ENCODE data around the gene RAG2. TPM values are rescaled to one million over a fixed set of nuclear protein-coding genes. Genes with fewer than 3 reads are reported as not detected.
"Not testable (repeated sequence)": the region's sequence is repeated elsewhere in the genome, so short reads cannot be mapped to it uniquely, and the experiment has no call there.

The RAG2 gene
- total RNA-seq, 1 experiment from 2014 or later, result not detected

DNA sequence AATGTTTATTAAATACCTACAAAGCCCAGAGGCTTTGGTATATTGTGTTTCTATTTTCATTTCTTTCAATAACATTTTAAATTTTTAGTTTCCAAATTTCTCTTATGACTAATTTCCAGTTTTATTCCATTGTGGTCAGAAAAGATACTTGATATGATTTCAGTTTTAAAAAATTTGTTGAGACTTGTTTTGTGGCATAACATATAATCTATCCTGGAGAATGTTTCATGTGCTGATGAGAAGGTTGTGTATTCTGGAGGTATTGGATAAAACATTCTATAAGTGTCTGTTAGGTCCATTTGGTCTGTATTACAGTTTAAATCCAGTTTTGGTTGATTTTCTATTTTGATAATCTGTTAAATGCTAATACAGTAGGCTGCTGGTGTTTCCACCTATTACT, 40.0 kb downstream of the RAG2 start (continued):
- TF ChIP-seq SP1 (IDR thresholded peaks at IDR 0.05; ENCODE audit: low read depth), result no peak
- TF ChIP-seq, protein P1, sequence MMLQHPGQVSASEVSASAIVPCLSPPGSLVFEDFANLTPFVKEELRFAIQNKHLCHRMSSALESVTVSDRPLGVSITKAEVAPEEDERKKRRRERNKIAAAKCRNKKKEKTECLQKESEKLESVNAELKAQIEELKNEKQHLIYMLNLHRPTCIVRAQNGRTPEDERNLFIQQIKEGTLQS (IDR thresholded peaks at IDR 0.05), result no peak

DNA sequence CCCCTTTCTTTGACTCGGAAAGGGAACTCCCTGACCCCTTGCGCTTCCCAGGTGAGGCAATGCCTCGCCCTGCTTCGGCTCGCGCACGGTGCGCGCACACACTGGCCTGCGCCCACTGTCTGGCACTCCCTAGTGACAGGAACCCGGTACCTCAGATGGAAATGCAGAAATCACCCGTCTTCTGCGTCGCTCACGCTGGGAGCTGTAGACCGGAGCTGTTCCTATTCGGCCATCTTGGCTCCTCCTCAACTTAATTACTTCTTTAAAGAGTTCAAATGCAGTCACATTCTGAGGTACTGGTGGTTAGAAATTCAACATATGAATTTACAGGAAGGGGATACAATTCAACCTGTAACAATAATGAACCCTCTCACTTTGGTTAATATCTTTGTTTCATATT, 40.6 kb downstream of the RAG2 start:
- H3K4me3 ChIP-seq (replicated peaks in 1 of 2; ENCODE audit: low read depth in 1 of 2, low read length in 2 of 2); H3K4me2 ChIP-seq (ENCODE audit: low read length); ATAC-seq; CTCF ChIA-PET; H3K27ac ChIP-seq (ENCODE audit: low read depth, low read length); H3K79me2 ChIP-seq (ENCODE audit: insufficient read depth, low read length); H4K20me1 ChIP-seq (ENCODE audit: insufficient read depth); RAD21 ChIA-PET (ENCODE audit: low non-redundant PET in 1 of 2, low total read pairs in 2 of 2, uncharacterized antibody in 2 of 2, unreplicated experiment in 2 of 2); intact Hi-C loops (cut with micrococcal nuclease); BruUV-seq (replicated peaks); H3K9me3 ChIP-seq (ENCODE audit: control insufficient read depth in 1 of 2, insufficient read depth in 1 of 2, low read depth in 1 of 2, low read length in 2 of 2); DNase-seq (ENCODE audit: low read depth, low spot score); H3K4me1 ChIP-seq (ENCODE audit: control insufficient read depth in 1 of 2, insufficient read depth in 2 of 2, low read length in 2 of 2); H2AFZ ChIP-seq (ENCODE audit: low read depth, low read length, poor library complexity, severe bottlenecking); H3K36me3 ChIP-seq (ENCODE audit: control insufficient read depth in 1 of 2, insufficient read depth in 2 of 2, low read length in 2 of 2); POLR2A ChIA-PET; H3K9me2 ChIP-seq (ENCODE audit: insufficient read depth); H3K9ac ChIP-seq (ENCODE audit: low read length): not testable (repeated sequence)
- 0 out of 2 replicates have a peak, but pooled peaks cover 16% of the 10 kb centered on the region for H3K27me3 ChIP-seq (ENCODE audit: insufficient read depth, low read length)

GRCh38 chr11:36550385-36551115, 47.5 kb downstream of the RAG2 start:
- POLR2A ChIA-PET, result no interaction called here
- RAD21 ChIA-PET (ENCODE audit: low non-redundant PET in 1 of 2, low total read pairs in 2 of 2, uncharacterized antibody in 2 of 2, unreplicated experiment in 2 of 2), result no interaction called here

More at GRCh38 chr11:36550385-36551115, 47.5 kb downstream of the RAG2 start:
- CTCF ChIA-PET, result no interaction called here
- Histone ChIP-seq H3K27ac (ENCODE audit: low read depth, low read length) (no peak overlapping the region), H3K9me2 (ENCODE audit: insufficient read depth) (no peaks in the 10 kb centered on the region), H3K4me3 (replicated peaks in 1 of 2; ENCODE audit: low read depth in 1 of 2, low read length in 2 of 2) (no peak overlapping the region), H4K20me1 (ENCODE audit: insufficient read depth) (no peaks in the 10 kb centered on the region), H3K79me2 (ENCODE audit: insufficient read depth, low read length) (no peaks in the 10 kb centered on the region), H3K4me2 (ENCODE audit: low read length) (no peak overlapping the region), H3K36me3 (ENCODE audit: control insufficient read depth in 1 of 2, insufficient read depth in 2 of 2, low read length in 2 of 2) (no peaks in the 10 kb centered on the region), H3K9ac (ENCODE audit: low read length) (no peak overlapping the region), H3K9me3 (ENCODE audit: control insufficient read depth in 1 of 2, insufficient read depth in 1 of 2, low read depth in 1 of 2, low read length in 2 of 2) (no peaks in the 10 kb centered on the region), H3K27me3 (ENCODE audit: insufficient read depth, low read length) (peaks cover 5% of the 10 kb centered on the region), H3K4me1 (ENCODE audit: control insufficient read depth in 1 of 2, insufficient read depth in 2 of 2, low read length in 2 of 2) (no peaks in the 10 kb centered on the region), H2AFZ (ENCODE audit: low read depth, low read length, poor library complexity, severe bottlenecking) (no peak overlapping the region)
- intact Hi-C loops (cut with micrococcal nuclease), result no loop called here
- TF ChIP-seq SRF (IDR thresholded peaks at IDR 0.05; ENCODE audit: low read depth) (no peak), TCF7L2 (IDR thresholded peaks at IDR 0.05; ENCODE audit: borderline replicate concordance, extremely low read depth, insufficient read depth, insufficient read length) (no peak), CBX3 (IDR thresholded peaks at IDR 0.05; ENCODE audit: low read depth) (no peak), RAD21 (IDR thresholded peaks at IDR 0.05; ENCODE audit: low read depth) (no peak), JUND (IDR thresholded peaks at IDR 0.05) (no peak), ELF1 (IDR thresholded peaks at IDR 0.05; ENCODE audit: borderline replicate concordance, low read depth) (no peak)
- no peak for DNase-seq (ENCODE audit: low read depth, low spot score)
- BruUV-seq (replicated peaks), result no TSS peak
- no peak for ATAC-seq

Other genes with a start within 250 kb of the RAG2 start
- 9.3 TPM for gene TRAF6, start 88.0 kb downstream of the RAG2 start, total RNA-seq (2021; ENCODE audit: unreplicated experiment)
- 0.54 TPM for gene RAG1, start 30.2 kb downstream of the RAG2 start, total RNA-seq (2021; ENCODE audit: unreplicated experiment)
- gene IFTAP, start 3.7 kb downstream of the RAG2 start, total RNA-seq (2021; ENCODE audit: unreplicated experiment), result 13.8 TPM